H1 (cell line): ENCODE data around the gene TCF19. TPM values are rescaled to one million over a fixed set of nuclear protein-coding genes. Genes with fewer than 3 reads are reported as not detected.
"Not testable (repeated sequence)": the region's sequence is repeated elsewhere in the genome, so short reads cannot be mapped to it uniquely, and the experiment has no call there.

Experiments
- CTCF ChIA-PET: fragments of 300-600 bp; sonication (Branson Sonifier 250); formaldehyde crosslinking; loops from one replicate; lab custom pipeline; 2021; ENCODE audit not compliant: partially characterized antibody; lab: Charles Lee
- POLR2A ChIA-PET: fragments of 300-600 bp; sonication (Branson Sonifier 250); formaldehyde crosslinking; loops from one replicate; lab custom pipeline; 2021; ENCODE audit warnings: inconsistent platforms; ENCODE audit not compliant: partially characterized antibody; lab: Charles Lee
- DNase-seq, 2 experiments: peaks; one replicate each; pipeline versions ENCODE4 v3.0.0 to v3.0.0-alpha.2; 2010 to 2022; ENCODE audit warnings: low spot score in 2 of 2, low read depth in 1 of 2, mixed read lengths in 1 of 2
- FAIRE-seq: peaks from 2 replicates; lab custom pipeline; 2011; peaks lifted over from hg19 to GRCh38; lab: Jason Lieb, UNC
- H2AFZ ChIP-seq: 2 replicates; pipeline ENCODE4 v1.8.1; 2012; ENCODE audit warnings: low read length, inconsistent platforms
- H2AK5ac ChIP-seq: 2 replicates; pipeline ENCODE4 v1.6.1; 2013; ENCODE audit warnings: low read depth, low read length
- H2BK120ac ChIP-seq: replicated peaks from 2 replicates; pipeline ENCODE3; 2013; ENCODE audit warnings: low read depth, low read length, inconsistent platforms
- H2BK12ac ChIP-seq: 2 replicates; pipeline ENCODE4 v1.6.1; 2013; ENCODE audit warnings: low read depth, low read length
- H2BK15ac ChIP-seq: 2 replicates; pipeline ENCODE4 v1.6.1; 2013; ENCODE audit warnings: low read length
- H2BK20ac ChIP-seq: 2 replicates; pipeline ENCODE4 v1.6.1; 2013; ENCODE audit warnings: low read length
- H2BK5ac ChIP-seq: 2 replicates; pipeline ENCODE4 v1.6.1; 2013; ENCODE audit warnings: low read depth, low read length
- H3K14ac ChIP-seq: 2 replicates; pipeline ENCODE4 v1.6.1; 2013; ENCODE audit warnings: inconsistent platforms; ENCODE audit not compliant: insufficient read length
- H3K18ac ChIP-seq: 2 replicates; pipeline ENCODE4 v1.6.1; 2013; ENCODE audit warnings: low read length; ENCODE audit errors: extremely low read depth
- H3K23ac ChIP-seq: 2 replicates; pipeline ENCODE4 v1.6.1; 2013; ENCODE audit warnings: inconsistent platforms; ENCODE audit not compliant: insufficient read length
- H3K23me2 ChIP-seq: 2 replicates; pipeline ENCODE4 v1.6.1; 2013; ENCODE audit warnings: low read depth, low read length
- H3K27ac ChIP-seq: 2 replicates; pipeline ENCODE4 v1.6.1; 2011; ENCODE audit warnings: low read depth, low read length, inconsistent platforms
- H3K27me3 ChIP-seq, 4 experiments: replicated peaks in 1 of 4; 1 replicate in 1 of 4; 2 replicates in 3 of 4; pipeline versions ENCODE4 v1.6.1 to v1.8.1; 2011 to 2013; ENCODE audit warnings: low read length in 3 of 4, mild to moderate bottlenecking in 3 of 4, inconsistent platforms in 2 of 4, mixed read lengths in 2 of 4, moderate library complexity in 1 of 4; ENCODE audit not compliant: control insufficient read depth in 3 of 4, insufficient read depth in 3 of 4; ENCODE audit errors: extremely low read depth in 1 of 4
- H3K36me3 ChIP-seq, 4 experiments: 2 replicates each; pipeline versions ENCODE4 v1.6.1 to v1.8.1; 2011 to 2013; ENCODE audit warnings: mild to moderate bottlenecking in 4 of 4, low read length in 3 of 4, moderate library complexity in 2 of 4, control low read depth in 1 of 4, inconsistent platforms in 1 of 4; ENCODE audit not compliant: insufficient read depth in 4 of 4, control insufficient read depth in 2 of 4
- H3K4ac ChIP-seq: replicated peaks from 2 replicates; pipeline ENCODE3; 2013; ENCODE audit warnings: low read length, low read depth, mixed read lengths, inconsistent platforms; ENCODE audit not compliant: insufficient read length
- H3K4me1 ChIP-seq, 4 experiments: replicated peaks in 1 of 4; 1 replicate in 1 of 4; 2 replicates in 3 of 4; pipeline versions ENCODE4 v1.6.1 to v1.8.1; 2011 to 2013; ENCODE audit warnings: low read length in 3 of 4, inconsistent platforms in 2 of 4, mixed read lengths in 1 of 4; ENCODE audit not compliant: insufficient read depth in 4 of 4, control insufficient read depth in 3 of 4
- H3K4me2 ChIP-seq, 2 experiments: 2 replicates each; pipeline versions ENCODE4 v1.6.1 to v1.8.1; 2011 to 2013; ENCODE audit warnings: low read depth in 2 of 2, low read length in 2 of 2, control low read depth in 1 of 2, inconsistent platforms in 1 of 2, mild to moderate bottlenecking in 1 of 2; ENCODE audit not compliant: insufficient read depth in 1 of 2
- H3K4me3 ChIP-seq, 4 experiments: fragments of 200-600, 300-600 bp in 1 of 4; sonication (generic), shearing (Covaris generic), sonication (Bioruptor Twin) in 1 of 4; 2 replicates each; pipeline versions ENCODE4 v1.5.1 to v1.8.1; 2011 to 2016; ENCODE audit warnings: low read length in 4 of 4, low read depth in 3 of 4, control low read depth in 2 of 4, inconsistent platforms in 2 of 4, mild to moderate bottlenecking in 2 of 4, mixed read lengths in 1 of 4, moderate library complexity in 1 of 4; ENCODE audit not compliant: insufficient read depth in 2 of 4; ENCODE audit errors: extremely low read depth in 1 of 4
- H3K56ac ChIP-seq: replicated peaks from 2 replicates; pipeline ENCODE3; 2013; ENCODE audit warnings: low read depth, mild to moderate bottlenecking, mixed read lengths, low read length, inconsistent platforms; ENCODE audit not compliant: insufficient read length
- H3K79me1 ChIP-seq: 2 replicates; pipeline ENCODE4 v1.6.1; 2013; ENCODE audit warnings: low read depth, low read length, control low read depth
- H3K79me2 ChIP-seq, 2 experiments: 2 replicates each; pipeline versions ENCODE4 v1.6.1 to v1.8.1; 2012 to 2013; ENCODE audit warnings: low read length in 2 of 2, mild to moderate bottlenecking in 2 of 2, inconsistent platforms in 1 of 2; ENCODE audit not compliant: insufficient read depth in 2 of 2, control insufficient read depth in 1 of 2
- H3K9ac ChIP-seq, 4 experiments: replicated peaks in 1 of 4; 1 replicate in 1 of 4; 2 replicates in 3 of 4; pipeline versions ENCODE4 v1.6.1 to v1.8.1; 2011 to 2013; ENCODE audit warnings: low read depth in 3 of 4, low read length in 3 of 4, control low read depth in 2 of 4, mild to moderate bottlenecking in 2 of 4, moderate library complexity in 2 of 4, inconsistent platforms in 1 of 4; ENCODE audit errors: extremely low read depth in 1 of 4
- H3K9me3 ChIP-seq, 2 experiments: 2 replicates each; pipeline versions ENCODE4 v1.6.1 to v1.8.1; 2012 to 2013; ENCODE audit warnings: mild to moderate bottlenecking in 2 of 2, moderate library complexity in 2 of 2, control low read depth in 1 of 2, inconsistent platforms in 1 of 2, low read depth in 1 of 2, low read length in 1 of 2, mixed read lengths in 1 of 2; ENCODE audit not compliant: insufficient read depth in 2 of 2
- H4K20me1 ChIP-seq, 2 experiments: replicated peaks in 1 of 2; 2 replicates each; pipeline versions ENCODE3 to v1.8.1; 2011 to 2013; ENCODE audit warnings: inconsistent platforms in 2 of 2, low read length in 2 of 2, mild to moderate bottlenecking in 1 of 2; ENCODE audit not compliant: insufficient read depth in 2 of 2, control insufficient read depth in 1 of 2
- H4K5ac ChIP-seq: 2 replicates; pipeline ENCODE4 v1.6.1; 2013; ENCODE audit warnings: low read length, low read depth, mixed read lengths, inconsistent platforms; ENCODE audit not compliant: insufficient read length
- H4K8ac ChIP-seq: 2 replicates; pipeline ENCODE4 v1.8.0; 2013; ENCODE audit warnings: mild to moderate bottlenecking, moderate library complexity, low read length, inconsistent platforms; ENCODE audit not compliant: insufficient read depth; ENCODE audit errors: extremely low read depth
- H4K91ac ChIP-seq: replicated peaks from 2 replicates; pipeline ENCODE3; 2013; ENCODE audit warnings: low read length, mixed read lengths, inconsistent platforms; ENCODE audit not compliant: insufficient read length
- WGBS, 2 experiments: shearing (Covaris generic) in 1 of 2; methylation state at CpG; one replicate each; pipeline versions ENCODE4 v1.1.6 to v1.1.7; 2013 to 2015; ENCODE audit warnings: low lambda C conversion rate in 2 of 2, mixed read lengths in 2 of 2, inconsistent platforms in 1 of 2, low coverage in 1 of 2, missing lambda C conversion rate in 1 of 2; ENCODE audit not compliant: insufficient replicate concordance in 2 of 2, insufficient coverage in 1 of 2, insufficient read length in 1 of 2; ENCODE audit errors: extremely low coverage in 1 of 2, missing lambda C conversion rate in 1 of 2; 5-methylcytosine and 5-hydroxymethylcytosine counted together
- polyA plus RNA-seq, 7 experiments: library from polyadenylated mRNA; depleted of rRNA in 3 of 7; stranded (reverse) in 5 of 7; unstranded in 2 of 7; fragments of >200 nt in 5 of 7; fragments of 200-250 nt in 2 of 7; gene quantifications; 1 replicate in 5 of 7; 2 replicates in 1 of 7; 4 replicates in 1 of 7; pipeline versions ENCODE4 v1.2.1 to v1.2.3, GENCODE V29; 2011 to 2013; ENCODE audit warnings: missing spikeins in 2 of 7, mixed read lengths in 2 of 7
- total RNA-seq: library from RNA; stranded (reverse); fragmentation: NEBNext Ultra II Directional; extraction: Animal tissue kit (Norgen Biotek cat#: 25700); gene quantifications from 2 replicates; pipeline ENCODE4 v1.2.1, GENCODE V29; 2021

The TCF19 gene
- total and polyA plus RNA-seq, 2 of the 8 experiments (the other 6 are each of a cell fraction or from before 2014, with no cell fraction given): 7.2 to 11.0 TPM

DNA sequence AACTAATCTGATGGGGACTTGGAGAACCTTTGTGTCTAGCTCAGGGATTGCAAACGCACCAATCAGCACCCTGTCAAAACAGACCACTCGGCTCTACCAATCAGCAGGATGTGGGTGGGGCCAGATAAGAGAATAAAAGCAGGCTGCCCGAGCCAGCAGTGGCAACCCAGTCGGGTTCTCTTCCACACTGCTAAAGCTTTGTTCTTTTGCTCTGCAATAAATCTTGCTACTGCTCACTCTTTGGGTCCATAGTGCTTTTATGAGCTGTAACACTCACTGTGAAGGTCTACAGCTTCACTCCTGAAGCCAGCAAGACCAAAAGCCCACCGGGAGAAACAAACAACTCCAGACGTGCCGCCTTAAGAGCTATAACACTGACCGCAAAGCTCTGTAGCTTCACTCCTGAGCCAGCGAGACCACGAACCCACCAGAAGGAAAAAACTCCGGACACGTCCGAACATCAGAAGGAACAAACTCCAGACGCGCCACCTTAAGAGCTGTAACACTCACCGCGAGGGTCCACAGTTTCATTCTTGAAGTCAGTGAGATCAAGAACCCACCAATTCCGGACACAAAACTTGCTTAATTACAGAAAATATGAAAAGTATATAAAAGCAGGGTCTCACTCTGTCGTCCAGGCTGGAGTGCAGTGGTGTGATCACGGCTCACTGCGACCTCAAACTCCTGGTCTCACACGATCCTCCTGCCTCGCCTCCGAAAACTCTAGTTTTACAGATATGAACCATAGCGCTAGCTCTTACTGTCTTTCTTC, 38.0 kb downstream of the TCF19 start:
- not testable (repeated sequence) for H3K79me1 ChIP-seq, H2BK20ac ChIP-seq, H4K91ac ChIP-seq, H3K36me3 ChIP-seq, H3K27ac ChIP-seq, H2AFZ ChIP-seq, H2AK5ac ChIP-seq, H3K56ac ChIP-seq, H3K23ac ChIP-seq, H3K23me2 ChIP-seq, H3K27me3 ChIP-seq, H2BK15ac ChIP-seq, H3K4ac ChIP-seq, H3K14ac ChIP-seq, H3K9ac ChIP-seq, H3K4me2 ChIP-seq, H4K20me1 ChIP-seq, FAIRE-seq, H3K9me3 ChIP-seq, H4K5ac ChIP-seq, H3K79me2 ChIP-seq, H2BK5ac ChIP-seq, H4K8ac ChIP-seq, DNase-seq, H3K4me1 ChIP-seq, H2BK120ac ChIP-seq
- Histone ChIP-seq H2BK12ac (peak overlapping the region; percentile 80; the same call in 1 of the 2 replicates), H3K4me3 (peak overlapping the region in 3 of 4 experiments; percentile 68 to 74 (median 71); a peak in 3 of 8 replicates), H3K18ac (peak overlapping the region; percentile 73; the same call in 1 of the 2 replicates)
- CTCF ChIA-PET: interaction anchor here (0.6 to 11.0 kb wide), 42 partner anchors 9 to 246 kb away, joined by 3 to 103 read pairs (median 4); partner anchors contain the start of genes PSORS1C1, PSORS1C2 and TCF19
- WGBS, 2 experiments: 83% methylated on average over 25 of the region's 25 CpGs; no CpG with 5 or more reads in 1 of the 2 experiments
- POLR2A ChIA-PET: interaction anchor here (1.1 to 61.6 kb wide), 3 partner anchors 12 to 171 kb away, joined by 3 to 2251 read pairs (median 9); partner anchors contain the start of genes CCHCR1, CDSN, POU5F1 and PSORS1C1
